Memory B cell (primary cell): ENCODE measurements around the gene AGPAT2.
A peak's percentile ranks its signal among the peaks of the same experiment; 100 is the strongest.

Experiments
- ATAC-seq: fragments of 150-1000 bp; cut with Tn5 transposase; 2 replicates; pipeline ENCODE4 v1.10.0; 2021; ENCODE audit warnings: low read depth, mild to moderate bottlenecking, moderate library complexity
- DNase-seq, 2 donors: peaks; one replicate each; pipeline ENCODE4 v3.0.0; 2022; ENCODE audit warnings: low spot score in 2 of 2
- H3K27ac Mint-ChIP-seq: one replicate; pipeline ENCODE4 v1.8.0; 2022; ENCODE audit warnings: mild to moderate bottlenecking, moderate library complexity, mixed read lengths
- H3K27me3 Mint-ChIP-seq: one replicate; pipeline ENCODE4 v1.8.0; 2022; ENCODE audit warnings: mixed read lengths
- H3K36me3 Mint-ChIP-seq: one replicate; pipeline ENCODE4 v1.8.0; 2022; ENCODE audit warnings: mild to moderate bottlenecking, mixed read lengths
- H3K4me1 Mint-ChIP-seq: one replicate; pipeline ENCODE4 v1.8.0; 2022; ENCODE audit warnings: mixed read lengths
- H3K4me3 Mint-ChIP-seq: one replicate; pipeline ENCODE4 v1.8.0; 2022; ENCODE audit warnings: mild to moderate bottlenecking, moderate library complexity, mixed read lengths
- H3K9me3 Mint-ChIP-seq: one replicate; pipeline ENCODE4 v1.8.0; 2022; ENCODE audit warnings: mixed read lengths

Gene AGPAT2

GRCh38 chr9:136723989-136724388 lies 36.7 kb upstream of the AGPAT2 start:
- no peak for DNase-seq
- Mint-ChIP-seq H3K4me3 (no peak overlapping the region), H3K27ac (no peak overlapping the region), H3K9me3 (no peaks in the 10 kb centered on the region), H3K4me1 (peaks cover 18% of the 10 kb centered on the region), H3K36me3 (peaks cover 20% of the 10 kb centered on the region), H3K27me3 (no peaks in the 10 kb centered on the region)
- no peak for ATAC-seq

GRCh38 chr9:136723362-136723976 lies 36.2 kb upstream of the AGPAT2 start:
- H3K4me3 Mint-ChIP-seq: no peak overlapping the region
- H3K4me1 Mint-ChIP-seq: peaks cover 20% of the 10 kb centered on the region
- ATAC-seq (no peak), DNase-seq (no peak)
- no peaks in the 10 kb centered on the region for H3K9me3 Mint-ChIP-seq
- H3K27me3 Mint-ChIP-seq: no peaks in the 10 kb centered on the region
- no peak overlapping the region for H3K27ac Mint-ChIP-seq
- peaks cover 20% of the 10 kb centered on the region for H3K36me3 Mint-ChIP-seq

- peaks cover 22% of the 10 kb centered on the region for H3K4me1 Mint-ChIP-seq
- peaks cover 20% of the 10 kb centered on the region for H3K36me3 Mint-ChIP-seq
- no peak for ATAC-seq
- no peak overlapping the region for H3K27ac Mint-ChIP-seq
- no peaks in the 10 kb centered on the region for H3K9me3 Mint-ChIP-seq
- no peak for DNase-seq
- no peaks in the 10 kb centered on the region for H3K27me3 Mint-ChIP-seq
- H3K4me3 Mint-ChIP-seq: no peak overlapping the region
Measured at GRCh38 chr9:136722969-136723356, 35.7 kb upstream of the AGPAT2 start.

- peaks cover 20% of the 10 kb centered on the region for H3K36me3 Mint-ChIP-seq
- H3K4me1 Mint-ChIP-seq: peaks cover 22% of the 10 kb centered on the region
- DNase-seq (no peak), ATAC-seq (no peak)
- H3K9me3 Mint-ChIP-seq: no peaks in the 10 kb centered on the region
- no peak overlapping the region for H3K4me3 Mint-ChIP-seq
- H3K27ac Mint-ChIP-seq: no peak overlapping the region
- H3K27me3 Mint-ChIP-seq: no peaks in the 10 kb centered on the region
Measured at GRCh38 chr9:136722093-136722968, 35.1 kb upstream of the AGPAT2 start.

GRCh38 chr9:136721339-136722092 lies 34.3 kb upstream of the AGPAT2 start:
- H3K27ac Mint-ChIP-seq: peak overlapping the region; percentile 31
- peaks cover 20% of the 10 kb centered on the region for H3K36me3 Mint-ChIP-seq
- peaks cover 18% of the 10 kb centered on the region for H3K4me1 Mint-ChIP-seq
- ATAC-seq (no peak), DNase-seq (no peak)
- H3K9me3 Mint-ChIP-seq: no peaks in the 10 kb centered on the region
- peaks cover 1% of the 10 kb centered on the region for H3K27me3 Mint-ChIP-seq
- H3K4me3 Mint-ChIP-seq: no peak overlapping the region

GRCh38 chr9:136720898-136721338 lies 33.7 kb upstream of the AGPAT2 start:
- Mint-ChIP-seq H3K9me3 (no peaks in the 10 kb centered on the region), H3K4me1 (peaks cover 16% of the 10 kb centered on the region), H3K27me3 (peaks cover 3% of the 10 kb centered on the region), H3K36me3 (peaks cover 17% of the 10 kb centered on the region), H3K27ac (peak overlapping the region; percentile 31), H3K4me3 (no peak overlapping the region)
- DNase-seq (no peak), ATAC-seq (no peak)

- no peak overlapping the region for H3K27ac Mint-ChIP-seq
- peaks cover 5% of the 10 kb centered on the region for H3K27me3 Mint-ChIP-seq
- ATAC-seq: no peak
- H3K4me1 Mint-ChIP-seq: peaks cover 16% of the 10 kb centered on the region
- H3K4me3 Mint-ChIP-seq: no peak overlapping the region
- H3K36me3 Mint-ChIP-seq: peaks cover 16% of the 10 kb centered on the region
- H3K9me3 Mint-ChIP-seq: no peaks in the 10 kb centered on the region
- no peak for DNase-seq
Measured at GRCh38 chr9:136720251-136720897, 33.1 kb upstream of the AGPAT2 start.

- Mint-ChIP-seq H3K27me3 (peaks cover 6% of the 10 kb centered on the region), H3K4me1 (peaks cover 18% of the 10 kb centered on the region), H3K4me3 (peak overlapping the region; percentile 61), H3K9me3 (no peaks in the 10 kb centered on the region), H3K36me3 (peaks cover 14% of the 10 kb centered on the region), H3K27ac (peak overlapping the region; percentile 24)
- peak; percentile 77 for ATAC-seq
- no peak for DNase-seq
Measured at GRCh38 chr9:136719195-136719880, 32.1 kb upstream of the AGPAT2 start.

- ATAC-seq (no peak), DNase-seq (no peak)
- peaks cover 8% of the 10 kb centered on the region for H3K36me3 Mint-ChIP-seq
- H3K27me3 Mint-ChIP-seq: peaks cover 9% of the 10 kb centered on the region
- no peak overlapping the region for H3K27ac Mint-ChIP-seq
- no peak overlapping the region for H3K4me3 Mint-ChIP-seq
- peaks cover 20% of the 10 kb centered on the region for H3K4me1 Mint-ChIP-seq
- no peaks in the 10 kb centered on the region for H3K9me3 Mint-ChIP-seq
Measured at GRCh38 chr9:136718345-136719194, 31.3 kb upstream of the AGPAT2 start.

GRCh38 chr9:136717399-136717798 lies 30.1 kb upstream of the AGPAT2 start:
- ATAC-seq: no peak
- Mint-ChIP-seq H3K27me3 (peaks cover 12% of the 10 kb centered on the region), H3K4me1 (peaks cover 20% of the 10 kb centered on the region), H3K27ac (no peak overlapping the region), H3K9me3 (no peaks in the 10 kb centered on the region), H3K36me3 (peaks cover 4% of the 10 kb centered on the region), H3K4me3 (no peak overlapping the region)
- DNase-seq: no peak

- Mint-ChIP-seq H3K9me3 (no peaks in the 10 kb centered on the region), H3K4me1 (peaks cover 20% of the 10 kb centered on the region), H3K36me3 (no peaks in the 10 kb centered on the region), H3K27me3 (peaks cover 21% of the 10 kb centered on the region), H3K4me3 (no peak overlapping the region), H3K27ac (no peak overlapping the region)
- ATAC-seq (no peak), DNase-seq (no peak)
Measured at GRCh38 chr9:136714893-136715274, 27.6 kb upstream of the AGPAT2 start.

GRCh38 chr9:136714096-136714892 lies 27.0 kb upstream of the AGPAT2 start:
- no peaks in the 10 kb centered on the region for H3K36me3 Mint-ChIP-seq
- H3K4me3 Mint-ChIP-seq: peak overlapping the region; percentile 46
- DNase-seq (no peak), ATAC-seq (no peak)
- H3K9me3 Mint-ChIP-seq: no peaks in the 10 kb centered on the region
- H3K27ac Mint-ChIP-seq: no peak overlapping the region
- H3K27me3 Mint-ChIP-seq: peaks cover 21% of the 10 kb centered on the region
- peaks cover 18% of the 10 kb centered on the region for H3K4me1 Mint-ChIP-seq
